ENCODE measurements around the gene ANKRD29.

DNA sequence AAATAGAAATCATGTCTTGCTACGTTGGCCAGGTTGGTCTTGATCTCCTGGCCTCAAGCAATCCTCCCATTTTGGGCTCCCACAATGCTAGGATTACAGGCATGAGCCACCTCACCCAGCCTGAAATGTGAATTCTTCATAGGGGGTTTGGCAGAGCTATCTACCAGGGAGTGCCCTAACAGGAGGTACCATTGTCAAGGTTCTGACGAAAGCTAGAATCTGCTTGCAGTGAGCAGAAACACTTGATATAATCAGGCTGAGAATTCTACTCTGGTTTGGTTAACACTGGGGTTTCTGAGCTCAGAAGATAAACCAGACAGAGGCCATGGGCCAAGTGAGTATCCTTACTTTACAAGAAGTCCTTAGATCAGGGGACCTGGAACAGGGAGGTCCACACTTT, 19.3 kb upstream of the ANKRD29 start:
- TF ChIP-seq, protein P1, sequence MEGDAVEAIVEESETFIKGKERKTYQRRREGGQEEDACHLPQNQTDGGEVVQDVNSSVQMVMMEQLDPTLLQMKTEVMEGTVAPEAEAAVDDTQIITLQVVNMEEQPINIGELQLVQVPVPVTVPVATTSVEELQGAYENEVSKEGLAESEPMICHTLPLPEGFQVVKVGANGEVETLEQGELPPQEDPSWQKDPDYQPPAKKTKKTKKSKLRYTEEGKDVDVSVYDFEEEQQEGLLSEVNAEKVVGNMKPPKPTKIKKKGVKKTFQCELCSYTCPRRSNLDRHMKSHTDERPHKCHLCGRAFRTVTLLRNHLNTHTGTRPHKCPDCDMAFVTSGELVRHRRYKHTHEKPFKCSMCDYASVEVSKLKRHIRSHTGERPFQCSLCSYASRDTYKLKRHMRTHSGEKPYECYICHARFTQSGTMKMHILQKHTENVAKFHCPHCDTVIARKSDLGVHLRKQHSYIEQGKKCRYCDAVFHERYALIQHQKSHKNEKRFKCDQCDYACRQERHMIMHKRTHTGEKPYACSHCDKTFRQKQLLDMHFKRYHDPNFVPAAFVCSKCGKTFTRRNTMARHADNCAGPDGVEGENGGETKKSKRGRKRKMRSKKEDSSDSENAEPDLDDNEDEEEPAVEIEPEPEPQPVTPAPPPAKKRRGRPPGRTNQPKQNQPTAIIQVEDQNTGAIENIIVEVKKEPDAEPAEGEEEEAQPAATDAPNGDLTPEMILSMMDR (IDR thresholded peaks at IDR 0.05), result no peak
- no peak for TF ChIP-seq POLR2A (IDR thresholded peaks at IDR 0.05)
- TF ChIP-seq POLR2AphosphoS5 (IDR thresholded peaks at IDR 0.05), result no peak

Measured in sigmoid colon (tissue), 4 donors.